ENCODE data around the gene GPC6.

Gene GPC6

DNA sequence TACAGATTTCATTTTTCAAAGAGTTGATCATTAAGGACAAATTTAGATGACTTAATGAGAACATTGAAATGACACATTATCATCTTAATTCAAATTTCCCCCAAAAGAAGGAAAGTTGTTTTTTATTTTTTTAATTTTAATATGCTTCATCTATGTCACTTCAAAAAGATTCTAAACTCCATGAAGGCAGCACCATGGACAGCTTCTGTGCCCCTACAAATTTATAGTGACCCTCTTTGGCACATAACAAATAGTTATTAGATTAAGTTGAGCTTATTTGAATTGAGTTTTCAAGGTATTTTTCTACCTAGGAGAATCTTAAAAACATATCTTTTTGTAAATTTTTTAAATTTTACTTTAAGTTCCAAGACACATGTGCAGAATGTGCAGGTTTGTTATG lies 1054.2 kb downstream of the GPC6 start:
- H3K27me3 ChIP-seq (ENCODE audit: insufficient read depth, poor library complexity, severe bottlenecking) = no peaks in the 10 kb centered on the region
- H3K4me3 ChIP-seq (replicated peaks; ENCODE audit: insufficient read depth, low read length) = no peak overlapping the region
- TF ChIP-seq, protein P1, sequence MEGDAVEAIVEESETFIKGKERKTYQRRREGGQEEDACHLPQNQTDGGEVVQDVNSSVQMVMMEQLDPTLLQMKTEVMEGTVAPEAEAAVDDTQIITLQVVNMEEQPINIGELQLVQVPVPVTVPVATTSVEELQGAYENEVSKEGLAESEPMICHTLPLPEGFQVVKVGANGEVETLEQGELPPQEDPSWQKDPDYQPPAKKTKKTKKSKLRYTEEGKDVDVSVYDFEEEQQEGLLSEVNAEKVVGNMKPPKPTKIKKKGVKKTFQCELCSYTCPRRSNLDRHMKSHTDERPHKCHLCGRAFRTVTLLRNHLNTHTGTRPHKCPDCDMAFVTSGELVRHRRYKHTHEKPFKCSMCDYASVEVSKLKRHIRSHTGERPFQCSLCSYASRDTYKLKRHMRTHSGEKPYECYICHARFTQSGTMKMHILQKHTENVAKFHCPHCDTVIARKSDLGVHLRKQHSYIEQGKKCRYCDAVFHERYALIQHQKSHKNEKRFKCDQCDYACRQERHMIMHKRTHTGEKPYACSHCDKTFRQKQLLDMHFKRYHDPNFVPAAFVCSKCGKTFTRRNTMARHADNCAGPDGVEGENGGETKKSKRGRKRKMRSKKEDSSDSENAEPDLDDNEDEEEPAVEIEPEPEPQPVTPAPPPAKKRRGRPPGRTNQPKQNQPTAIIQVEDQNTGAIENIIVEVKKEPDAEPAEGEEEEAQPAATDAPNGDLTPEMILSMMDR (IDR thresholded peaks at IDR 0.05; ENCODE audit: insufficient read depth, low read length) = no peak
- TF ChIP-seq, protein P2, sequence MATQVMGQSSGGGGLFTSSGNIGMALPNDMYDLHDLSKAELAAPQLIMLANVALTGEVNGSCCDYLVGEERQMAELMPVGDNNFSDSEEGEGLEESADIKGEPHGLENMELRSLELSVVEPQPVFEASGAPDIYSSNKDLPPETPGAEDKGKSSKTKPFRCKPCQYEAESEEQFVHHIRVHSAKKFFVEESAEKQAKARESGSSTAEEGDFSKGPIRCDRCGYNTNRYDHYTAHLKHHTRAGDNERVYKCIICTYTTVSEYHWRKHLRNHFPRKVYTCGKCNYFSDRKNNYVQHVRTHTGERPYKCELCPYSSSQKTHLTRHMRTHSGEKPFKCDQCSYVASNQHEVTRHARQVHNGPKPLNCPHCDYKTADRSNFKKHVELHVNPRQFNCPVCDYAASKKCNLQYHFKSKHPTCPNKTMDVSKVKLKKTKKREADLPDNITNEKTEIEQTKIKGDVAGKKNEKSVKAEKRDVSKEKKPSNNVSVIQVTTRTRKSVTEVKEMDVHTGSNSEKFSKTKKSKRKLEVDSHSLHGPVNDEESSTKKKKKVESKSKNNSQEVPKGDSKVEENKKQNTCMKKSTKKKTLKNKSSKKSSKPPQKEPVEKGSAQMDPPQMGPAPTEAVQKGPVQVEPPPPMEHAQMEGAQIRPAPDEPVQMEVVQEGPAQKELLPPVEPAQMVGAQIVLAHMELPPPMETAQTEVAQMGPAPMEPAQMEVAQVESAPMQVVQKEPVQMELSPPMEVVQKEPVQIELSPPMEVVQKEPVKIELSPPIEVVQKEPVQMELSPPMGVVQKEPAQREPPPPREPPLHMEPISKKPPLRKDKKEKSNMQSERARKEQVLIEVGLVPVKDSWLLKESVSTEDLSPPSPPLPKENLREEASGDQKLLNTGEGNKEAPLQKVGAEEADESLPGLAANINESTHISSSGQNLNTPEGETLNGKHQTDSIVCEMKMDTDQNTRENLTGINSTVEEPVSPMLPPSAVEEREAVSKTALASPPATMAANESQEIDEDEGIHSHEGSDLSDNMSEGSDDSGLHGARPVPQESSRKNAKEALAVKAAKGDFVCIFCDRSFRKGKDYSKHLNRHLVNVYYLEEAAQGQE (IDR thresholded peaks at IDR 0.05; ENCODE audit: insufficient replicate concordance, low read depth) = peak; percentile 82
- TF ChIP-seq POLR2AphosphoS5 (IDR thresholded peaks at IDR 0.05; ENCODE audit: low read depth) (no peak), SPI1 (IDR thresholded peaks at IDR 0.05; ENCODE audit: borderline replicate concordance, low read depth) (no peak)
- no peak overlapping the region for H3K27ac ChIP-seq (replicated peaks)
- DNase-seq (ENCODE audit: low read depth in 1 of 2, low spot score in 1 of 2) = no peak

DNA sequence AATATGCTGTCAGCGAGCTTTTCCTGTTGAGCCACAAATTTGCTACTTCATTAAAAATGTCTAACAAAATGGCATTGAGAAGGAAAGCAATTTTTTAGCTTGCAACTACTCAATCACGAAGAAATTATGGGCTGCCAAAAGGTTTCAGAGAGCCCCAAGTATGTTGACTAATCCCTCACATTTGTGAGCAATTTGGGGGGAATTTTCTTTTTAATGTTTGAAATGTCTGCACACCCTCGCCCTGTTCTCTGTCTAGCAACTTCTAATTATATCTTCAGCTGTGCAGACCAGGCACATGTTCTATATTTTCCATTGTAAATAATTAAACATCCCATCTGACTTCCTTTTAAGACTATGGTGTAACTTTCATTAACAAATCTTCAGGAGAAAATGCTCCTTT lies 1060.0 kb downstream of the GPC6 start:
- H3K27me3 ChIP-seq (ENCODE audit: insufficient read depth, poor library complexity, severe bottlenecking) = no peaks in the 10 kb centered on the region
- no peak overlapping the region for H3K4me3 ChIP-seq (replicated peaks; ENCODE audit: insufficient read depth, low read length)
- no peak overlapping the region for H3K27ac ChIP-seq (replicated peaks)
- TF ChIP-seq POLR2AphosphoS5 (IDR thresholded peaks at IDR 0.05; ENCODE audit: low read depth) = no peak
- TF ChIP-seq, protein P2 (IDR thresholded peaks at IDR 0.05; ENCODE audit: insufficient replicate concordance, low read depth) = no peak
- TF ChIP-seq SPI1 (IDR thresholded peaks at IDR 0.05; ENCODE audit: borderline replicate concordance, low read depth) = no peak
- DNase-seq (ENCODE audit: low read depth in 1 of 2, low spot score in 1 of 2) = no peak

DNA sequence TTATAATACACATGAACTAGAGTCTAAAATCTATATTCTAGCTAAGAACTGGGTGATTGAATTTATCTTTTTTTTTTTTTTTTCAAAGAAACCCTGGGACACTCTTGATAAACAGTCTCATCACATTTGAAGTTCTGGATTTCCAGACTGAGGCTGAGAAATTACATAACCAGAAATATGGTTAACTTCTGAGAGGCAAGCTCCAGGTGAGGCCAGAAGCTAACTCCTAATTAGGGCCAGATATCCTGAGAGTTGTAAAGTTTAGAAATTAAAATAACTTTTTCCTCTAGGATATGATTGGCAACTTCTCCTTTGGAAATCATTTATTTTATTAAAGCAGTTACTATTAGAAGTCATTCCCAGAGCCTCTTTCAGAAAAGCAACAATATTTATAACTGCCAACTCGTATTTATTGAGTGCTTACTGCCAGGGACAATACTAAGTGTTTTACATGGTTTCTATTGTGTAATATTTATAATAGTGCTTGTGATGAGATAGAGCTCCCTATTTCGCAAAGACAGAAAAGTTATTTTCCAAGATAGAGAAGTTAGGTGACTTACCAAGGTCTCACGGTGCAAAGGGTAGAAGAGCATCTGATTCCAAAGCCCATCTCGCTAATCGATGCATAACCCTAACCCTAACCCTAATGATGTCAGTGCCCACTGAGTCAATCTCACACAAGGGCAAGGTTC lies 1065.2 kb downstream of the GPC6 start:
- no peaks in the 10 kb centered on the region for H3K27me3 ChIP-seq (ENCODE audit: insufficient read depth, poor library complexity, severe bottlenecking)
- TF ChIP-seq GABPA (IDR thresholded peaks at IDR 0.05; ENCODE audit: low read depth) = no peak
- TF ChIP-seq, protein P1 (IDR thresholded peaks at IDR 0.05; ENCODE audit: insufficient read depth, low read length) = no peak
- no peak overlapping the region for H3K4me3 ChIP-seq (replicated peaks; ENCODE audit: insufficient read depth, low read length)
- H3K27ac ChIP-seq (replicated peaks) = no peak overlapping the region
- DNase-seq (ENCODE audit: low read depth in 1 of 2, low spot score in 1 of 2) = no peak

DNA sequence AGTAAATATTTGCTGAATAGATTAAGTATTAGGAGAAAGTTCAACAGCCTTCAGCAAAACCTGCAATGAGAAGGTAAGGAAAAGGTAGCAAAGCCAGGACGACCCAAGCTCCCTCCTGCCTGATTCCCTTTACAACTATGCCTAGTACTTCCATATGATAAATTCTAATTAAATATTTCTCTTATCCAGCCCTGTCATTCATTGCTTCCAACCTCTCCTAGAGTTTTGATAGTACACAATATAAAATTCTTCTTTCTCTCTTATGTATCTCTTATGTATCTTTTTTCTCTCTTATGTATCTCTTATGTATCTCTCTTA lies 1065.7 kb downstream of the GPC6 start:
- TF ChIP-seq SPI1 (IDR thresholded peaks at IDR 0.05; ENCODE audit: borderline replicate concordance, low read depth) = no peak
- Histone ChIP-seq H3K27me3 (ENCODE audit: insufficient read depth, poor library complexity, severe bottlenecking) (no peaks in the 10 kb centered on the region), H3K4me3 (replicated peaks; ENCODE audit: insufficient read depth, low read length) (no peak overlapping the region), H3K27ac (replicated peaks) (no peak overlapping the region)
- no peak for DNase-seq (ENCODE audit: low read depth in 1 of 2, low spot score in 1 of 2)

DNA sequence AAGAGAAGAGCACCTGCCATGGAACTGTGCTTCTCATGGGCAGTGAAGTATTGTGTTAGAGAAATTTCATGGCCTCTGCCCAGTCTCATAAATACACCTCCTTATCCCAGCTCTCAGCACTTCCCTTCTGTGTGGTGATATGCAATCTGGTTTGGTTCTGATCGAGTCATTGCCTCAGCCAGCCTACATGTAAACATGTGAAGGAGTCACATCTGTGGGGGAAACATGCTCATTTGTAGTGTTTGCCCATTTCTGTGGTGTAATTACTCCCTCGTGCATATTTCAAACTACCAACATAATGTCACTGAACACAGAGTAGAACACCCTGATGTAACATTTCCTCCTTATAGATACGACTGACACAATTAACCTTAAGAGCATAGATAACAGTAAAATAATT lies 1069.9 kb downstream of the GPC6 start:
- no peak for DNase-seq (ENCODE audit: low read depth in 1 of 2, low spot score in 1 of 2)
- Histone ChIP-seq H3K27ac (replicated peaks) (no peak overlapping the region), H3K4me3 (replicated peaks; ENCODE audit: insufficient read depth, low read length) (no peak overlapping the region), H3K27me3 (ENCODE audit: insufficient read depth, poor library complexity, severe bottlenecking) (peaks cover 2% of the 10 kb centered on the region)
- TF ChIP-seq POLR2AphosphoS5 (IDR thresholded peaks at IDR 0.05; ENCODE audit: low read depth) = no peak
- TF ChIP-seq, protein P2 (IDR thresholded peaks at IDR 0.05; ENCODE audit: insufficient replicate concordance, low read depth) = no peak
- no peak for TF ChIP-seq SPI1 (IDR thresholded peaks at IDR 0.05; ENCODE audit: borderline replicate concordance, low read depth)
- TF ChIP-seq, protein P1 (IDR thresholded peaks at IDR 0.05; ENCODE audit: insufficient read depth, low read length) = no peak
- no peak for TF ChIP-seq GABPA (IDR thresholded peaks at IDR 0.05; ENCODE audit: low read depth)

Measured in HL-60 (cell line).